TTC549 (cell line): Measurements from ENCODE around the gene HPSE2.

Experiments
- FAIRE-seq: peaks from 2 replicates; lab custom pipeline; 2012; peaks lifted over from hg19 to GRCh38; lab: Jason Lieb, UNC

Gene HPSE2

GRCh38 chr10:98489561-98490481 lies 745.8 kb downstream of the HPSE2 start:
- FAIRE-seq: no peak

- no peak for FAIRE-seq
These were observed 746.8 kb downstream of the HPSE2 start for GRCh38 chr10:98488669-98489430.

DNA sequence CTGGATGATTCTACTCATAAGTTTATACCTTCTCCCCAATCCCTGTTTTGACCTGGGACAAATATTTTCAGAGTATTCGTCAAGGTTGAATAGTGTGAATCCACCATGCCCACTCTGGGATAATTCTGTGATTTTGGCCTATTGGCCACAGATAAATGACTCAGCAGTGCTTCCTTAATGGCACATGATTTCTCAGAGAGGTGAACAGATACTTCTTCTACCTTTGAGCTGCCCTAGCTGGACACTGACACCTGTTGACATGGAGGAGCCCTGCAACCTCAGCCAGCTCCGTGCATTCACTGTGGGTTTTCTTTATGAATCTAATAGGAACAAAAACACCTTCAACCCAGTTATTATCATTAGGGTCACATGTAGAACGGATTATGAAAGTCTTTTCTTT lies 748.0 kb downstream of the HPSE2 start:
- FAIRE-seq: no peak

- no peak for FAIRE-seq
These were observed 749.2 kb downstream of the HPSE2 start for GRCh38 chr10:98486421-98486820.

DNA sequence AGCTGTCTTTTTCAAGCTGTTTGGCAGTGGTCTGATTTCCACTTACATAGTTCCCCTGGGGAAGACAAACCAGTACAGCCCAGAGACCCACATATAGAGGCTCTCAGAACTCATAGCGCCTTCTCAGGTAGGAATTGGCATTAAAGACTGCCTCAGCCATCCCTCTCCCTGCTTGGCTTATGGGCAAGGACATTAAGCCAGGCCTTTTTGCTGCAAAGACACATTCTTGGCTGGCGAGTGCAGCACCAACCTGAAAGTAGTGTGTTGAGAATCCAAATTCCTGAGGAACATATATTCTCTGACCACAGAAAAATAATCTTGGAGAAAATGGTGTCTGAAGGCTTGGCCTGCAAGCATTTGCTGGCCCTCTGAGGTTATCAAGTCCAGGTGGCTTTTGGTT lies 749.7 kb downstream of the HPSE2 start:
- no peak for FAIRE-seq

- no peak for FAIRE-seq
These were observed 752.0 kb downstream of the HPSE2 start for GRCh38 chr10:98483658-98484057.

DNA sequence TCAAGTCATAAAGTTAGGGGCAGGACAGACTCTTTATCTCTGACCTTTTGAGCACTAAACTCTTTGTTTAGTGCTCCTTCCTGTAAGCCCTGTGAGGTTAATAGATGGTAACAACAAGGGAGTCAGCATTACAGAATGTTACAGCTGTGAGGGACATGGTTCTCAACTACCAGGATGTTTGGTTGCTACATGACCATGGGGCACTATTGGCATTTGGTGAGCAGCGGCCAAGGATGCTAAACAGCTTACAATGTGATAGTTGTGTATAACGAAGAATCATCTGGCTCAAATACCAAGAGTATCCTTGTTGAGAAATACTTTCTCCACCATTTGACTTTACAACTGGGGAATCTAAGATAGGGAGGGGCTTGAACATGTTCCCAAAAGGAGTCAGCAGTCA lies 753.6 kb downstream of the HPSE2 start:
- no peak for FAIRE-seq

DNA sequence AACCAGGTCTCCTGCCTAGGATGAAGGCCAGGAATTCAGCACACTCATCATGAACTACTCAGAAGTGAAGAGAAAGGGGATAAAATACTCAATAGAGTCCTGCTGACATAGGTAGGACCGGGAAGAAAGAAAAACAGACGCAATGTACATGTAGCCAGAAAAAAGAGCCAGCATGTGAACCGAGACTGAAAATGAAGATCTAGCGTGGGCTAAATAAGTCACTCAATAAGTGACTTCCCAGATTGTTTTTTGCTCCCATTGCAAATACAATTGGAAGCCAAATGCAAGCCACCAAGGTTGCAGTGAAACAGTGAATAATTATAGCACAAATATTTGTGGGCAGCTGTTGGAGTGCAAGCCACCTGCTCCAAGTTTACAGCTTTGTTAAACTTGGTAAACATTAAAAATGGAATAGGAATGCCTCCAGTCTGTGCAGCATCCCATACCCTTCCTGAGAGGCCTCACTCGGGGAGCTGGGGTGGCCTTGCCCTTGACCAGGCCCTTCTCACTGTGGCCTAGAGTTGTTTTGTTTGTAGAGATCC lies 754.2 kb downstream of the HPSE2 start:
- no peak for FAIRE-seq

- FAIRE-seq: no peak
These were observed 757.0 kb downstream of the HPSE2 start for GRCh38 chr10:98478430-98479222.

GRCh38 chr10:98477861-98478260 lies 757.8 kb downstream of the HPSE2 start:
- FAIRE-seq: no peak

DNA sequence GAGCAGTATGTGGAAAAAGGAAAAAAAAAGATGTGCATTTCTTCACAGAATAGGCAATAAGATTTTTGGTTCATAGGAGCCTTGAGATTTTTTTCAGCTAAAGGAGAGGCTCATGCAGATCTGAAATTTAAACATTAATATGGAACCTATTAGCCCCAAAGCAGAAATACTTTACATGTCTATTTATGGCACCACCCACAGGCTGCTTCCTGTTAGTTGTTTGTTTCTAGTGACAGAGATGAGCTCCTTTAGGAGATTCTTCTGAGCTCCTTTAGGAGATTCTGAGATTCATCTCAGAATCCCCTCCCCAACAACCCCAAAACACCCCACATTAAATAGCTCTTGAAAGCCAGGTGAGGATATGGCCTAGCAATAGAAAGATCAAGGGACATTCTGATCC lies 761.0 kb downstream of the HPSE2 start:
- FAIRE-seq: no peak

- FAIRE-seq: no peak
These were observed 763.5 kb downstream of the HPSE2 start for GRCh38 chr10:98472196-98472595.

DNA sequence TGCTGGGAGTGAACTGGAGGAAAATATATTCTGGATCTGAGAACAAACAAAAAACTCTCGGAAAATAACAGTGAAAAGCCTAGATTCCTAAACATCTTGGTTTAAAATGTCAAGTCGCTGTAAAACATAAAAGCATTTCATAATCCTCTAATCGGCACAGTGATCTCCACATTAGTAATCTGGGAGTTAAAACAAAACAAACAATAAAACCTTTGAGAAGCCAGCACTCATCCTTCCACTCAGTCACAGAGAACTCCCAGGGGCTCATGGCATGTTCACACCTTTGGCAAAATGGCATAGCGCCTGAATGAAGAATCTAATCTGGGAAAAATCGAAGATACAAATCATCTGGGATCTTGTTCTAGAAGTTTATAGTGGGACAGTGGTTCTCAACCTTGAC lies 764.8 kb downstream of the HPSE2 start:
- no peak for FAIRE-seq

DNA sequence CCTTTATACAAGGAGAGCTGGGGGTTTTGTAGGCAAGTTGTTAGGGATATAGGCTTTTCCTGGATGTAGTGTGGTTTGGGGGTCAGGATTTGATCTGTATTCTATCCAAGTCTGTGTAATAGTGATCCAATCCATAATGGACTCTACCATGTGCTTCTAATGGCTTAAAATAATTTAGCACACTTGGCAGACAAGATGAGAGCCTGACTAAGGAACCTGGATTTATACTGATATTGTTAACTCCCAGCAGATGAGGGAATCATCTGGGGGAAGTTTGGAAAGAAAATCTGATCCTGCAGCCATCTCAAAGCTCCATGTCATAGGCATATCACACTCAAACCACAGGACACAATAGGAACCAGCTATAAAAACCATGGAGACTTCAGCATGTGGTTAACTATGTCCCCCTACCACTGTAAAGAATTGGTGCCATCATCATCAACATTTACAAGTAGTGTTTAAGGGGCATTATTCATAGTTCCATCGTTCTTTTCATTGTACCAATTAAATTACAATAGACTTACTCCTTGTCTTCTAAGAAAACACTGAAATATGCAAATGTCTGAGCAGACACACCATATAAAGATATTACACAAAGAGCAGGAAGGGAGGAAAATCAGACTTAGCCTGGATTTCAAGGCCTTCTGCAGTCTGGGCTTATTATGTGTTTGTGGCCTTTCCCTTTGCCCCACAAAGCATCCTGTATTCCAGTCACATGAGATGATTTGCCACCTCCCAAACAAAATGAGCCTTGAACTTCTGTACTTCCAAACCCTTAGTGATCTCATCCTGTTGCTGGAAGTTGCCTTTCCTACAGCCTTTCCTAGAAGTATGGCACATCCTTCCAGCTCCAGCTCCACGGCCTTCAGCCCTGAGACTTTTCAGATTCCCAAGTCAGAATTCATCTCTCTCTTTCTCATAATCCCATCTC lies 766.4 kb downstream of the HPSE2 start:
- no peak for FAIRE-seq

GRCh38 chr10:98467506-98468318 lies 767.9 kb downstream of the HPSE2 start:
- FAIRE-seq: no peak

- FAIRE-seq: no peak
These were observed 768.7 kb downstream of the HPSE2 start for GRCh38 chr10:98466861-98467505.

DNA sequence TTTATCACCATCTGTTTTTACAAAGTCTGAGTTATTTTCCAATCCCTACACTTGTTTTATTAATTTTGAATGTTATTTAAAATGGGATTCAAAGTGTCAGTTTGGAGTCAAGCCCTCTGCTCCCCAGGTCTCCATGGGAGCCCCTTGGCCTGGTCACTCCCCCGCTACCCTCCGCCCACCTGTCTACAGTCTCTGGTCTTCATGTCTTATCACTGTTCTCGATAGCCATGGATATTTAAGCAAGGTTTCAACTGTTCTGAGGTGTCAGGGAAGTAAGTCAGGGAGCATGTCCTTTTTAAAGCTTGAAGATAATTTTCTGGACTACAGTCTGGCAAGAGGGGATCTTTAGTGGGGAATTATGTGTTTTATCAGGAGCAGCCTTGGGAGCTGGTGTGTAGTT lies 769.8 kb downstream of the HPSE2 start:
- no peak for FAIRE-seq

- no peak for FAIRE-seq
These were observed 771.5 kb downstream of the HPSE2 start for GRCh38 chr10:98463976-98464754.

GRCh38 chr10:98463016-98463415 lies 772.6 kb downstream of the HPSE2 start:
- no peak for FAIRE-seq
